Inferior parietal cortex (tissue), 1 donor: ENCODE results near the gene GLRX5.

Experiments
- DNase-seq: peaks from one replicate; pipeline ENCODE4 v3.0.0-alpha.2; 2016; ENCODE audit errors: extremely low spot score

GLRX5 gene

DNA sequence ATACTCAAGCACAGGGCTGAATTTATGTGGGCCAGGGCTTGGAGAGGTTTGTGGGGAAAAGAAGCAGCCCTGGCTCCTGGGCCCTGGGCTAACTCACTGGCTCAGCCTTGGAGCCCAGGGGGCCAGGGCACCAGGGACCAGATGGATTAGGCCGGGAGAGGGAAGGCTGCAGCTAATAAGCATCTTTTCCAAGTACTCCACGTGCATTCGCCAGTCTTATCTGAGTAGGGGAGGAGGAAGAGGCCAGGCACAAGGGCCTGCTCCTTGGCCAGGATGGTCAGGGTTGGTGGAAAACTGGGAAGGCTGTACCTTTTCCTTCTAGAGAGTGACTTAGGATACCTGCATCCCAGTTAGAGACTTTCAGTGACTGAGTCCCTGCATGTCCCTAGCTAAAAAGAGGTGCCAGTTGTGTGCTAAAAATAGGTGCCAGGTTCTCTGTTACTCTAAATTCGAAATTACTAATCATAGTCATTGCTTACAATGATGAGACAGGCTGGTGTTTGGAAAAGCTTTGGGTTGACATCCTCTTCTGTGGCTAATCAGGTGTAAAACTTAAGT lies 1.3 kb downstream of the GLRX5 start:
- no peak for DNase-seq

DNA sequence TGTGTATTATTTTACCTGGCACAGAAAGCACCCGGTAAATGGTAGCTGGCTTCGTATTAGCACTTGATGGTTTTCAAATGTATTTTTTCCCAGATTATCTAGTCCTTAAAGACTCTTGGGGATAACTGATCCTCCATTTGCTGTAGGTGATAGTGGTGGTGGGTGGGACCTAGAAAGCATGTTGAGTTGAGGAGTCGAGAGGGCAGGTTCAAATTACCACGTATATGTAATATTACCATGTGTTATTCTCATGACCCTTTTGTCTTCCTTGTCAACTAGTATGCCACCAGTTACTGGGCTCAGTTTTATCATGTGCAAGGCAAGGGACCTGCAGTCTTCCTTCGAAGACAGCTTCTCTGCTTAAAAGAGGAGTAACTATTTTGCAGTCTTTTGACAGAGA lies 1.8 kb downstream of the GLRX5 start:
- no peak for DNase-seq

DNA sequence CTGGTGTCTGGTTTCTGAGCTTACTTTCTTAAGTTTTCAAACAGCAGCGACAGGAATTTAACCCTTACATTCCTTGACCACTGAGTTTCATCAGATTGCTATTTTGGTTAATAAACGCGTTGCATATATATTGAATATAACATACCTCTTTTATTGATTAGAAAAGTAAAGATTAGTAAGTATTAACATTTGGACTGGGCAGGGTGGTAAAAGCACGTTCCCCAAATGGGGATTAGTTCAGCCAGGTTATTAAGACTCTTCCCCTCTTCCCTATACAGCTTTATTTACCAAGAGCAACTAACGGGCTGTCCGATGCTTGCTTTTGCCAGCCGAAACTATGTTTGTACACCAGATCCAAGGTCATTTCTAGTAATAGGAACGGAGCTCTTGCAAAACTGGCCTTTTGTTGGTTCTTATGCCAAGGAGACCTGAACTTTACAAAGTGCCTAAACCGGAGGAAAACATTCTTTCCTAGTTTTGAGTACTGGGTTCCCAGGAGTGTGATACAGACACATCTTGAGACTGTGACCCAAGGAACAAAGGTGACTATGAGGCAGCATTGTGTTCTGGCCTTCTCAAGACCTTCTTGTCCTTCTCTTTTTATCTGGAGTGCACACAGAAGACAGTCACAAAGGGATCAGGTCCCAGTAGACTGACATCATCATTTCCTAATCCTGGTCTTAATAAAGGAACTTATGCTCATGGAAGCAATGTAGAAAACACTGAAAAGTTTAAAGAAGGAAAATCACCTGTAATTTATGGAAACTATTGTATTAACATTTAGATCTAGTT lies 2.6 kb downstream of the GLRX5 start:
- DNase-seq: no peak

DNA sequence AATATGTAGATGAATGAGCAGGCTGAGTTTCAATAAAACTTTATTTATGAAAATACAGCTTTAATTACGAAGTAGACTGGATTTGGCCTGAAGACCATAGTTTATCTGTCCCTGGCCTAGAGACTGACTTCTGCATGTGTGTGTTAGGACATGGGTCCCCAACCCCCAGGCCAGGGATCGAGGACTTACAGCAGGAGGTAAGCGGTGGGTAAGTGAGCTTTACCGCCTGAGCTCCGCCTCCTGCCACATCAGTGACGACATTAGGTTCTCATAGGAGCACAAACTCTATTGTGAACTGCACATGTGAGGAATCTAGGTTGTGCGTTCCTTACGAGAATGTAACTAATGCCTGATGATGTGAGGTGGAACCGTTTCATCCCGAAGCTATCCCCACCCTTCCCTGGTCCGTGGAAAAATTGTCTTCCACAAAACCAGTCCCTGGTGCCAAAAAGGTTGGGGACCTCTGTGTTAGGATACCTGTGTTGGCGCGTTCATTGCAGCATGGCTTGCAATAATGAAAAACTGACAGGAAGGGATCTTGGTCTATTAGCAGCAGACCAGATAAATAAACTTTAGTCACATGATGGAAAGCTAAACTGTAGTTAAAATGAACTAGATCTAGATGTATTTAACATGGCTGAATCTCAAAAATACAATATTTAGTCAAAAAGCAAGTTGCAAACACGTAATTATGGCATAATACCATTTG lies 4.1 kb downstream of the GLRX5 start:
- DNase-seq: no peak

DNA sequence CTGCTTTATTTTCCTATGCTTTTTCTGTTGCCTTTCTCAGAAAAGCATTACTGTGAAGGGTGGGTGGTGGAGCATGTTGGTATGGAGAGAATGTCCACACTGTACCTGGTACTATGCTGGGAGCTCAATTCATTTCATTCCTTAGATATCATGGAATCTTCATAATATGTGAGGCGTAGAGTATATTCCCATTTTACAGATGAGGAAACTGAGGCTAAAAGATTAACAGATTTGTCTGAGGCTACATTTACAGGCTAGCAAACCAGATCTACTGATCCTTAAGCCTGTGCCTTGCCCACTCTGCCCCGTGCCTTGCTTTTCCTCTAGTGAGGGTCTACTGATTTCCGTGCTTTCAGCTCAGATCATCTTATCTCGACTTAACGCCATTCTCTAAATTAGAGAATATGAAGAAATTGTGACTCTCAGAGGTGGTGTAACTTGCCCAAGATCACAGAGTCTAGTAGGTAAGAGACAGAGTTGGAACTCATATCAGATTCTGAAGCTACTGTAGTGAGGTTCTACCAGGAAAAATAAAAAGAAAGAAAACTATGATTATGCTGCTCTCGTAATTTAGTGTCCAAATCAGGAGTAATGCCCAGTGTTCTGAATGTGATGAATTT lies 5.5 kb downstream of the GLRX5 start:
- no peak for DNase-seq

DNA sequence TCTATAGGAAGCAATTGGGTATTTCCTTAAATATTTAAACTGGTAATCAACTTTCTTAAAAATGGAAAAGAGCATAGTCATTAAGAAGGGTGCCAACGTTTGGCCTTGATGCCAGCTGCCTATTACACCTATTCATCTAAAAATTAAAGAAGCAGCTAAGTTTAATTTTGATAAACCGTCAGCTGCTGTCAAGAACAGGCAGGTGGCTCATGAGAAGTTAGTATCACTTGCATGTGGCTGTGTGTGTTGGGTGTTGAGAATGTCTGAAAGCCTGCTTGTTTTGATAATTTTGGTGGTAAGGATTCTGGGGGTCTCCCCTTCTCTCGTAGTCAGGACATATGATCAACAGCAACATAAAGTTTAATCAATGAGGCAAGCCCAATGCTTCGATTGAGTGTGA lies 6.5 kb downstream of the GLRX5 start:
- DNase-seq: no peak

DNA sequence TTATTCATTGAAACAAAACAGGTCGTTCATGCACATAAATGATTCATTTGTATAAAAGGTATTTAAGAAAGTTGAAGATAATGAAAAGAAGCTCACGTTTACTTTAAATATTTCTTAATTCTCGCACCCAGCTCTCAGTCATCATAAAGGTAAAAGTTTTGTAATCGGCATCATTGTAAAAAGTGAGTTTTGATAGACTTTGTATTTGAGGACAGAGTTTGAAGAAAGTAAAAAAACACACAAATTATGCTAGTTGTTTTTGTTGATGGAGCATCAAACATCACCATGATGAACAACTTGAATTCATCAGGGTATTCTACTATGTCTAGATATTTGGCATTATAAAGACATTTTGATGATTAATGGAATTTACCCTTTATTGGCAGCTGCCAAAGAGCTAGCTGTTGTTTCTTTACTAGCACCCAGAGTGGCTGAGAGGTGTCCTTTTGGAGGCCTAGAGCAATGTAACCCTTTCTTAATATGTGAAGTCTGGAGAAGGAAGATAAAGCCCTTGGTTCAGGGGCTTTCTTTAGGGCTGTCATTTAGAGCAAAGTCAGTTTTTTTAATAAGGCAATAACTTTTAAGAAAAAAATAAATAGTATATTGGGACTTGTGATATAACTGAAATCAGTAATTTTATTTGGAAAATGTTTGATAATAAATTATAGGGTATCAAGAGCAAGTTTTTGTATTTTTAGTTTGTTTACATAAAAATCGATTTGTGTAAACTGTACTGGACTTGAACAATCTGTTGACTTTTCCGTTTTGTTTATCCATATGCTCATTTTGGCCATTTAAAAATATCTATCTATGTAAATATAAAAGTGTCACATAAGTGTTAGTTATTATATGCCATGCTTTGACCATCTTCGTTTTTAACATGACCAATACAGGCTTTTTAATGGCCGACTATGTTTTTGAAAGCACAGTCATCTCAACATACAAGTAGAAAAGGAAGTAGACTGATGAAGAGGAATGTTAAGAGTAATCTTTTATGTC lies 7.4 kb downstream of the GLRX5 start:
- DNase-seq: no peak

DNA sequence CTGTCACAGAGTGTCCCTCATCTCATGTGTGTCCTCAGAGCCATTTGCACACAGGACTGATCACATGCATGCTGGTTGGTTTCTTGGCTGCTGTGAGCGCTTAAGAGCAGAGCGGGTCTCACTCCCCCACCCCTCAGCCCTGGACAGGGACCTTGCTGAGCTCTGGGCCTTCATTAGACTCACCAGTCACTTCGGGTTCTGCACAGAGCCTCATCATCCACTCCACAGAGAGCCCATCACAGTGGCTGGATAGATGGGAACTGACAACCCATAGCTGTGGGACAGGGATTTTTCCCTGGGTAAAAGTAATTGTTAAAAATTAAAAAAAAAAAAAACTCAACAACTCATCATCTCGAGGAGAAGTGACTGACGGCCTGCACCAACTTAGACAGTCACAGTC lies 8.2 kb downstream of the GLRX5 start:
- no peak for DNase-seq

DNA sequence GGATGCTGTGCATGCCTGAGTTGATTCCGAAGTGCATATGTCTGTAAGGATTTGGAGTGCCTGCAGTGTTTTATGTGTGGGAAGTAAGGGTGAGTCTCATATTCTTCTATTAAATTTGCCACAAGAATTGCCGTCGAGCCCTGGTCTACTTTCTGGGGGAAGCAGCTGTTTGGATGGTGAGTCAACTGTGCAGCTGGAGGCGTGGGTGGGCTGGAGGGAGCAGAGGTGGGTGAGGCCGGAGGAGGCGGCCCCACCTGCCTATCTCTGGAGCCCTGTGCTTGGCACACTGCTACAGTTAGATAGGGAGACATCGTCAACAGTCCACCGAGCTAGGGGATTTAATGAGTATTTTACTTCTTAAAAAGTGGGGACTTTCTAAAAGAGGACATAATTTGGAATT lies 9.7 kb downstream of the GLRX5 start:
- no peak for DNase-seq

DNA sequence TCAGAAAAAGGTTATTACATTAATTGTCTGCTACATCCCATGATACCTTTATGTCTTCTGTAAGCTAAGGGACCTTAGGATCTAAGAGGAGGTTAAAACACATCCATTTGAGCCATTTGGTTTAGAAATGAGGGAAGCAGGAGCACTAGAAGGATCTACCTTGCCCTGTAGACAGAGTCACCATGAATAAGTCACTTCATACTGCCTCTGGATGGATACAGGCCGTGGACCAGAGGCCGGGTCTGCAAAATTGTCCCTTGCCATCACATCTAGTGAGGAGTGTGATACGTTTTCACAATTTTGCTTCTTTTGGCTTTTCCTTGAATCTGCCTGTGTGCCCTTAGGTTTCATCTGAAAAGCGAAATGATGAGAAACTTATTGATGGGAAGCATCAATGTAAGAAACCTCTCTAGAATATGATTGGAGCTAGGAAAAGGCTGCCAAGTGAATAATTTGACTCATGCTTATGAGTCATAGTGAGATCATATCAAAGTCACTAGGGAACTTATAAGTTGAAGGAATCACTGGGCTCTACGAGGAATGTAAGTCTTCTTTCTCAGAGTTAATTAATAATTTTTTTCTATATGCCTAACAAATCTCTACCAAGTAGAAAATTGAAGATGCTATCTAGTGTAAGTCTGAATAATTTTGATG lies 10.8 kb downstream of the GLRX5 start:
- DNase-seq: no peak

DNA sequence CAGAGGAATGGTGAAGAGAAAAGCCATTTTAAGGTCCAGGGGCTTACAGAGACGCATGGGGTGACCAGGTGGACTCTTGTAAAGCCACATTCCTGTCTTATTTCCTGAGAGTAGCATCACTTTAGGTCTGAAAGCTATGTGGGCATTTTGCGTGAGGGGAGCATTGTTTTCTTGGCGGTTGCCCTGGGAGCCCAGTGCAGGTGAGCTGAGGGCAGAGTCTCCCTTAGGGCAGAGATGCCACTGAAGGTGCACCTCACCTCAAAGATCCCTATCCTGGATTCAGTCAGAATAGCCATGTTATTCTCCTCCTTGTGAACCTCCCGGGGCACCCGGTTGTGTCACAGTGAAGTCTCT lies 12.4 kb downstream of the GLRX5 start:
- no peak for DNase-seq

DNA sequence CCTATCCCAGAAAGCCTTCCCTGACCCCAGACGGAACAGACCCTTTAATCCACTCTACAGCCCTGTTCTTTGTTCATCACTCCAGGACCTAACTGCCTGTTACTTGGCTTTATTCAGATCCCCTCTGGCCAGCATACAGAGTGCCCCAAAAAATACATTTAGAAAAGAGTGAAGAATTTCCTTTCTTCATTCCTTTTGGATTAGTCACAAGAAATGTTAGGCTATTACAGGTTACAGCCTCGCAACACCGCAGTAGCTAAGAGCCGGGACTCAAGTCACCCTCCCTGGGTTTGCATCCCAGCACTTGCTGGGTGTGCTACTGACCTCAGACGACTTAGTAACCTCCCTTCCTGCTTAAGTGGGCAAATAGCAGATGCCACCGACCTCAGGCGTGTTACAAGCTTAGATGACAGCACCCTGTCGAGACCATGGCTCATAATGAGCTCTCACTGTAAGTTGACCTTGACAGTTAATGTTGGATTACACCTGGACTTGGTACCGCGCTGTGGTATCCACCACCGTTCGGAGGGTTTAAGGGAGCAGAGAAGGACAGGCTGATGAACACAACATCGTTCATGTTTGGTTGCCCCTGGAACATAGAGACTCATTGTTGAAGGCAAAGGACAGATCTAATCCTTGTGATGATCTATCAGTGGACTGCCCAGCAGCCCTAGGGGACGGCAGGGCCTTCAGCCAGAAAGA lies 12.9 kb downstream of the GLRX5 start:
- DNase-seq: no peak

DNA sequence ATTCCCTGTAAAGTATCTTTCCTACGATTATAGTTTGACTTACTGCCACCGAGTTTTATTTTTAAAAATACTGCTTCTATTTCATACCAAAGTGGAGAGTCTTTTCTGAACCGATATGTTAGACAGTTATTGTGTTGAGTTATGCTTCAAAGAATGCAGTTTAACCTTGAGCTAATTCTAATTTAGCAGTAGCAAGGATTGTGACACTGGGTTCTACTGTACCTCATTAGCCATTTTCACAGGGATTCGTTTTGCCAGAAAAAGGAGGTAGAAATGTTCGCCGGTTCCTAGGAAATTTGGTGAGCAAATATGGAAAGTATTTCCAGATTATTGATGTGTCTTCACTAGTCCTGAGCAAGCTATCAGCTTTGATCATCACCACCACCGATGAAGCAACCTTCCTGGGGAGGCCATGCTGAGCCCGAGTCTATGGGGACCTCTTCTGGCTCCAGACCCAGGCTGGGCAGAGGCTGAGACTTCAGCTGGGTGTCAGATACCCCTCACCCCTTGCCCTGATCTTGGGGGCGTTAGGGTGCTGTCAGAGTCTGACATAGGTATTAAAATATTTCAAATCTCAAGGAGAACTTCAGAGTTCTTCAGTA lies 13.6 kb downstream of the GLRX5 start:
- no peak for DNase-seq

DNA sequence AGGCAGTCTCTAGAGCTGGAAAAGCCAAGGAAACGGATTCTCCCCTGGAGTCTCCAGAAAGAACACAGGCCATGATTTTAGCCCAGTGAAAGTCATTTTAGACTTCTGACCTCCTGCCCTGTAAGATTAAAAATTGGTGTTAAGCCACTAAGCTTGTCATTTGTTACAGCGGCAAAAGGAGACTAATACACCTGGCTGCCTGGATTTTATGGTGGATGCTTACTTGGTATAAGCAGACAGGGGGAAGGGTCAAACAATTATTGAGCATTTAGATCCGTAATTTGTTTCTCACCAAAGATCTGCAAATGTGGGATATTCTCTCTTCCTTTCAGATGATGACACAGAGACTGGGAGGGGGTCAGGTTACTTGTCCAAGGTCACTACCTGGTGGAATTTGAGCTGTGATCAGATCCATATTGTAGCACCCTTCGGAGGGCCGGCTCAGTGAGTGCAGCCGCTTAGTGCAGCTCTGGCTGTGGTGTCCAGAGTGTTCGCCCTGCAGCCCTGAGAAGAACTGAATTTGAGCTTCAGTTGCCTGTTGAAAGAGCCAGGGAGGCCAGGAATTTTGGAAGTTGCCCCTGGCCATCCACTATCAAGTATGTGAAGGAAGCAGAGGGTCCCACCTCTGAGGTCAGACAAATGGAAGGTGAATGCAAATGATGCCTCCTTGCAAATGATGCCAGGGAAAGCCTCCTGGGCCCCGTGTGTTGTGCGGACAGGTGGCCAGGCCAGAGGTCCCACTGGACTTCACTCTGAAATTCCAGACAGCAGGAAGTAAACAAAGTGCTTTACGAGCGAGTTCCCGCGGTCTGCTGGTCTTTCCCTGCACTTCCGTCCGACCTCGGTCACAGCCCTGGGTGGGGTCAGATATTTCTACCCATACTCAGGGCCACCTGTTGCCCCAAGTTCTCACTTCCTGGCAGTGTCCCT lies 15.1 kb downstream of the GLRX5 start:
- no peak for DNase-seq

DNA sequence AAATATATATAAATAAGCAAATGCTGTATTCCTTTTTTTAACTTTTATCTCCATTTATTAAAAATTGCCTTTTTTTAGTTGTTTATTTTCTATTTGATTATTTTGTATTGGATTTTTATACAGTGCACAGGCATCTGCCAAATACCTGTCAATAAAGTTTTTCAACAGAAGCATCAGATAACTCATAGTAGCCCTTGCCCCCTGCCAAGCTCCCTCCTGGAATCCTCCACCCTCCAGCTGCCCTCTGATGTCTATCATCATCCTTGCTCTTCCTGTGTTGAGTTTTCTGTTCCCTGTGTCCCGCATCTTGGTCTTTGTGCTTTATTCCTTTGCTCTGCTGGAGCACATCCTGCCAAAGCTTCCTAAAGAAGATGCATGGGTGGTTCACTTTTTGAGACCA lies 16.6 kb downstream of the GLRX5 start:
- no peak for DNase-seq

DNA sequence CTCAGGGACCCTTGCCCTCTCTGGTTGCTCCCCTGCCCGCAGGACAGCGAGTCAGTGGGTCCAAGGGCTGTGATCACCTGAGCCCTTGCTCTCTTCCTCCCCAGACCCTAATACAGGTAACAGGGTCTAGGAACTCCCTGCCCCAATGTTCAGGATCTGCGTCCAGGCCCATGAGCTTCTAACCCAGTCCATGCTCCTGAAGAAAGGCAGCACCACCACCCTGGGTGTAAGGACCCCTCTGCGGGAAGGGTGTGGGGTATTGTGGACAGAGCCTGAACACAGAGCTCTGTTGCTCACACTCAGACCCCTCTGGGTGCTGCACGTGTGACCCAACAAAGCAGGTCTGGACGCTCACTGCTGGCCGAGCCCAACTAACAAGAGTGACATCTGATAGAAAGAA lies 18.3 kb downstream of the GLRX5 start:
- DNase-seq: no peak

DNA sequence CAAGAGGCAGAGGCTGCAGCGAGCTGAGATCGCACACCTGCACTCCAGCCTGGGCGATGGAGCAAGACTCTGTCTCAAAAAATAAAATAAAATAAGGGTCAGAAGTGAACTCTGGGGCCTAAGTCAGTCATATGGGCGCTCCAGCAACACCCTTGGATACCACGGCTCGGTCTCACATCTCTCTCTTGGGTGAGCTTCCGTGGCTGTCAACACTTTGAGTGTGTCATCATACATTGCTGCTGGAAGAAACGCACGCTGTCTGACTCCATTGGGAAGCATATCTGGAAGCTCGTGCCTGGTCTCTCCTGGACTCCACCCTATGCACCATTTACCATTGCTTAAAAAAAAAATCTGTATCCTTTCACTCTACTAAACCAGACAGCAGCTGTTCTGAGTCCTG lies 20.2 kb downstream of the GLRX5 start:
- DNase-seq: no peak

DNA sequence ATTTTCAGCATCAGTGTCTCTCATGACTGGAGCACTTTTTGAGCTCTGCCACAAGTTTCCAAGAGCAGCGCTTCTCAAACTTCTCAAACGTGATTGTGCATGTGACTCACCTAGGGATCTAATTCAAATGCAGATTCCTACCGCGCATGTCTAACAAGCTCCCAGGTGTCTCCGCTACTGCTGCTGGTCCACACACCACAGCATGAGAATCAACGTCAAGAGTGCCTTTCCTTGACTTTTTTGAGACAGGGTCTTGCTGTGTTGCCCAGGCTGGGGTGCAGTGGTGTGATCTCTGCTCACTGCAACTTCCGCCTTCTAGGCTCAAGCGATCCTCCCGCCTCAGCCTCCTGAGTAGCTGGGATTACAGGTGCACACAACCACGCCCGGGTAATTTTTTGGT lies 22.4 kb downstream of the GLRX5 start:
- no peak for DNase-seq

DNA sequence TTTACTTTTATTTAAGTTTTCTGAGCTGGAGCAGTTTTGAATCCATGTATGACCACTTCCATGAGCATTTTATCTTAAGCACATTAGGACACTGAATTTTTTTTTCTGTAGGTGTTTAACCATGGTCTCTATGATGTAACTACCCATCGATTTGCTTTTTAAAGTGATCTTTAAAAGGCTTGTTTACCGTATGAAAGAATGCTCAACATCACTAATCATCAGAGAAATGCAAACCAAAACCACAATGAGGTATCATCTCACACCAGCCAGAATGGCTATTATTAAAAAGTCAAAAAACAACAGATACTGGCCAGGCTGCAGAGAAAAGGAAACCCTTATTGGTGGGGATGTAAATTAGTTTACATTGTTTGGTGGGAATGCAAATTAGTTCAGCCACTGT lies 23.0 kb downstream of the GLRX5 start:
- DNase-seq: no peak
